ENCODE data around the gene GDPGP1. TPM values are rescaled to one million over a fixed set of nuclear protein-coding genes. Genes with fewer than 3 reads are reported as not detected.

GDPGP1 gene
- total RNA-seq, 2 experiments from 2014 or later, result 1.5 to 3.6 TPM

GRCh38 chr15:90231028-90232017 is 2.7 kb upstream of the GDPGP1 start:
- H3K36me3 Mint-ChIP-seq (ENCODE audit: low read depth), result peaks cover 33% of the 10 kb centered on the region
- CTCF ChIA-PET, result interaction anchor here (0.5 to 2.0 kb wide), 10 partner anchors 8 to 344 kb away, joined by 3 to 9 read pairs (median 4); no protein-coding TSS in a partner anchor
- H3K27ac Mint-ChIP-seq, result peak overlapping the region; percentile 90
- peak; percentile 90 for DNase-seq
- H3K4me3 Mint-ChIP-seq, result peak overlapping the region; percentile 89
- no peaks in the 10 kb centered on the region for H3K9me3 Mint-ChIP-seq
- no peaks in the 10 kb centered on the region for H3K27me3 Mint-ChIP-seq (ENCODE audit: low read depth)
- H3K4me1 Mint-ChIP-seq (ENCODE audit: low read depth), result peaks cover 47% of the 10 kb centered on the region
- intact Hi-C loops (cut with micrococcal nuclease), result loop anchor here (1.0 to 5.0 kb wide), 6 partner anchors 47 to 361 kb away; partner anchors contain the start of gene ZNF710

- Mint-ChIP-seq H3K36me3 (ENCODE audit: low read depth) (peaks cover 32% of the 10 kb centered on the region), H3K9me3 (no peaks in the 10 kb centered on the region), H3K4me1 (ENCODE audit: low read depth) (peaks cover 47% of the 10 kb centered on the region), H3K27ac (peak overlapping the region; percentile 90), H3K27me3 (ENCODE audit: low read depth) (no peaks in the 10 kb centered on the region), H3K4me3 (peak overlapping the region; percentile 89)
- CTCF ChIA-PET, result interaction anchor here (1.0 to 2.0 kb wide), 9 partner anchors 9 to 334 kb away, joined by 3 to 8 read pairs (median 4); no protein-coding TSS in a partner anchor
- intact Hi-C loops (cut with micrococcal nuclease), result loop anchor here (2.0 to 5.0 kb wide), 4 partner anchors 47 to 360 kb away; partner anchors contain the start of gene ZNF710
- DNase-seq, result peak; percentile 47
These were observed 1.8 kb upstream of the GDPGP1 start for GRCh38 chr15:90232196-90232595.

GRCh38 chr15:90232941-90233386 is 1.0 kb upstream of the GDPGP1 start:
- no peak for DNase-seq
- CTCF ChIA-PET, result interaction anchor here (0.8 to 2.0 kb wide), 14 partner anchors 12 to 334 kb away, joined by 3 to 8 read pairs (median 4); no protein-coding TSS in a partner anchor
- no peaks in the 10 kb centered on the region for H3K9me3 Mint-ChIP-seq
- intact Hi-C loops (cut with micrococcal nuclease), result loop anchor here (1.0 to 5.0 kb wide), 6 partner anchors 32 to 359 kb away; partner anchors contain the start of genes SEMA4B and ZNF710
- peak overlapping the region; percentile 90 for H3K27ac Mint-ChIP-seq
- peaks cover 47% of the 10 kb centered on the region for H3K4me1 Mint-ChIP-seq (ENCODE audit: low read depth)
- peak overlapping the region; percentile 89 for H3K4me3 Mint-ChIP-seq
- no peaks in the 10 kb centered on the region for H3K27me3 Mint-ChIP-seq (ENCODE audit: low read depth)
- peaks cover 32% of the 10 kb centered on the region for H3K36me3 Mint-ChIP-seq (ENCODE audit: low read depth)

GRCh38 chr15:90233387-90234095 is 468 bp upstream of the GDPGP1 start, which contains the start of gene CIB1:
Gene CIB1 (minus strand): TSS chr15:90233941. CDS start chr15:90233885, 56 bp downstream.
- Mint-ChIP-seq H3K9me3 (no peaks in the 10 kb centered on the region), H3K27ac (peak within 1 kb of the TSS; percentile 90), H3K4me3 (peak within 1 kb of the TSS; percentile 89), H3K27me3 (ENCODE audit: low read depth) (no peaks in the 10 kb centered on the region), H3K36me3 (ENCODE audit: low read depth) (peaks cover 37% of the 10 kb centered on the region), H3K4me1 (ENCODE audit: low read depth) (peaks cover 49% of the 10 kb centered on the region)
- CTCF ChIA-PET, result interaction anchor here (0.6 to 2.0 kb wide), 13 partner anchors 11 to 599 kb away, joined by 3 to 5 read pairs (median 3); no protein-coding TSS in a partner anchor
- intact Hi-C loops (cut with micrococcal nuclease), result loop anchor here (1.0 to 5.0 kb wide), 10 partner anchors 32 to 699 kb away; partner anchors contain the start of genes AP3S2, HDDC3, IQGAP1 and NGRN
- peak; percentile 98 for DNase-seq

- DNase-seq, result no peak
- Mint-ChIP-seq H3K9me3 (no peaks in the 10 kb centered on the region), H3K4me3 (no peak overlapping the region), H3K27me3 (ENCODE audit: low read depth) (no peaks in the 10 kb centered on the region), H3K36me3 (ENCODE audit: low read depth) (peaks cover 13% of the 10 kb centered on the region), H3K4me1 (ENCODE audit: low read depth) (peaks cover 15% of the 10 kb centered on the region), H3K27ac (peak overlapping the region; percentile 24)
- intact Hi-C loops (cut with micrococcal nuclease), result no loop called here
- CTCF ChIA-PET, result no interaction called here
These were observed 5.4 kb downstream of the GDPGP1 start for GRCh38 chr15:90239371-90239770.

- no peak for DNase-seq
- no peak overlapping the region for H3K4me3 Mint-ChIP-seq
- H3K4me1 Mint-ChIP-seq (ENCODE audit: low read depth), result peaks cover 7% of the 10 kb centered on the region
- no peak overlapping the region for H3K27ac Mint-ChIP-seq
- no peaks in the 10 kb centered on the region for H3K27me3 Mint-ChIP-seq (ENCODE audit: low read depth)
- CTCF ChIA-PET, result interaction anchor here (0.6 kb wide), 1 partner anchor 676 kb away, joined by 3 read pairs; no protein-coding TSS in a partner anchor
- peaks cover 13% of the 10 kb centered on the region for H3K36me3 Mint-ChIP-seq (ENCODE audit: low read depth)
- H3K9me3 Mint-ChIP-seq, result no peaks in the 10 kb centered on the region
- intact Hi-C loops (cut with micrococcal nuclease), result no loop called here
These were observed 6.8 kb downstream of the GDPGP1 start for GRCh38 chr15:90240856-90241255.

GRCh38 chr15:90241343-90242192 is 7.6 kb downstream of the GDPGP1 start:
- peaks cover 9% of the 10 kb centered on the region for H3K36me3 Mint-ChIP-seq (ENCODE audit: low read depth)
- intact Hi-C loops (cut with micrococcal nuclease), result no loop called here
- CTCF ChIA-PET, result interaction anchor here (0.6 kb wide), 1 partner anchor 675 kb away, joined by 3 read pairs; no protein-coding TSS in a partner anchor
- no peak for DNase-seq
- no peaks in the 10 kb centered on the region for H3K27me3 Mint-ChIP-seq (ENCODE audit: low read depth)
- H3K4me1 Mint-ChIP-seq (ENCODE audit: low read depth), result peaks cover 7% of the 10 kb centered on the region
- H3K9me3 Mint-ChIP-seq, result no peaks in the 10 kb centered on the region
- H3K4me3 Mint-ChIP-seq, result no peak overlapping the region
- no peak overlapping the region for H3K27ac Mint-ChIP-seq

GRCh38 chr15:90243943-90244639 is 10.1 kb downstream of the GDPGP1 start:
- Mint-ChIP-seq H3K9me3 (no peaks in the 10 kb centered on the region), H3K4me3 (no peak overlapping the region), H3K36me3 (ENCODE audit: low read depth) (peaks cover 4% of the 10 kb centered on the region), H3K27me3 (ENCODE audit: low read depth) (no peaks in the 10 kb centered on the region), H3K4me1 (ENCODE audit: low read depth) (peaks cover 9% of the 10 kb centered on the region), H3K27ac (no peak overlapping the region)
- intact Hi-C loops (cut with micrococcal nuclease), result no loop called here
- CTCF ChIA-PET, result interaction anchor here (0.6 to 1.6 kb wide), 2 partner anchors 57 to 427 kb away, joined by 3 to 4 read pairs; no protein-coding TSS in a partner anchor
- no peak for DNase-seq

GRCh38 chr15:90248789-90249202 is 14.8 kb downstream of the GDPGP1 start:
- Mint-ChIP-seq H3K9me3 (no peaks in the 10 kb centered on the region), H3K4me1 (ENCODE audit: low read depth) (peaks cover 14% of the 10 kb centered on the region), H3K27me3 (ENCODE audit: low read depth) (no peaks in the 10 kb centered on the region), H3K36me3 (ENCODE audit: low read depth) (no peaks in the 10 kb centered on the region), H3K4me3 (peak overlapping the region; percentile 62), H3K27ac (no peak overlapping the region)
- intact Hi-C loops (cut with micrococcal nuclease), result loop anchor here (2.0 kb wide), 1 partner anchor 16 kb away; the partner anchor contains the start of gene NGRN
- DNase-seq, result no peak
- CTCF ChIA-PET, result interaction anchor here (0.6 to 1.4 kb wide), 3 partner anchors 12 to 217 kb away, joined by 3 to 4 read pairs (median 4); no protein-coding TSS in a partner anchor

GRCh38 chr15:90249203-90249863 is 15.3 kb downstream of the GDPGP1 start, which contains the start of gene TTLL13:
Gene TTLL13 (plus strand): TSS chr15:90249556. CDS start chr15:90250631, 1,075 bp downstream.
- H3K4me1 Mint-ChIP-seq (ENCODE audit: low read depth), result peaks cover 13% of the 10 kb centered on the region

More at GRCh38 chr15:90249203-90249863, 15.3 kb downstream of the GDPGP1 start, which contains the start of gene TTLL13:
- intact Hi-C loops (cut with micrococcal nuclease), result loop anchor here (2.0 kb wide), 1 partner anchor 15 kb away; the partner anchor contains the start of gene NGRN
- Mint-ChIP-seq H3K36me3 (ENCODE audit: low read depth) (no peaks in the 10 kb centered on the region), H3K4me3 (peak within 1 kb of the TSS; percentile 62), H3K27ac (peak within 1 kb of the TSS; percentile 5), H3K27me3 (ENCODE audit: low read depth) (no peaks in the 10 kb centered on the region), H3K9me3 (no peaks in the 10 kb centered on the region)
- DNase-seq, result peak; percentile 87
- CTCF ChIA-PET, result interaction anchor here (0.6 to 0.7 kb wide), 2 partner anchors 176 to 217 kb away, joined by 3 to 4 read pairs; no protein-coding TSS in a partner anchor

All from activated naive CD4-positive, alpha-beta T cell treated with anti-CD3 and anti-CD28 coated beads for 36 hours (primary cell).